DND-41 (cell line): Measurements from ENCODE around the gene EGR4.

Experiments used
- ATAC-seq: fragments of 200-7000 bp; cut with Tn5 transposase; 3 replicates; pipeline ENCODE4 v1.9.1; 2021; ENCODE audit warnings: low read depth; ENCODE audit not compliant: insufficient read depth
- DNase-seq: peaks from one replicate; pipeline ENCODE4 v3.0.0-alpha.2; 2020
- H2AFZ ChIP-seq: 2 replicates; pipeline ENCODE4 v1.6.0; 2012; ENCODE audit warnings: low read depth, low read length
- H3K27ac ChIP-seq: 2 replicates; pipeline ENCODE4 v1.5.1; 2012; ENCODE audit warnings: low read length, inconsistent platforms
- H3K27me3 ChIP-seq: fragments of 200-600 bp; sonication (generic); 2 replicates; pipeline ENCODE4 v1.6.0; 2012; ENCODE audit warnings: low read length, mild to moderate bottlenecking, inconsistent platforms; ENCODE audit not compliant: insufficient read depth, poor library complexity
- H3K36me3 ChIP-seq: 2 replicates; pipeline ENCODE4 v1.5.1; 2012; ENCODE audit warnings: low read length, inconsistent platforms; ENCODE audit not compliant: insufficient read depth
- H3K4me1 ChIP-seq: 2 replicates; pipeline ENCODE4 v1.5.1; 2012; ENCODE audit warnings: mild to moderate bottlenecking, low read length; ENCODE audit not compliant: insufficient read depth
- H3K4me2 ChIP-seq: 2 replicates; pipeline ENCODE4 v1.6.0; 2012; ENCODE audit warnings: mild to moderate bottlenecking, moderate library complexity, low read length, inconsistent platforms; ENCODE audit not compliant: insufficient read depth
- H3K4me3 ChIP-seq, 2 experiments: fragments of 200-600 bp in 1 of 2; shearing (Covaris generic) in 1 of 2; 2 replicates each; pipeline ENCODE4 v1.5.1; 2012 to 2016; ENCODE audit warnings: inconsistent platforms in 2 of 2, low read length in 2 of 2, mild to moderate bottlenecking in 2 of 2, low read depth in 1 of 2, moderate library complexity in 1 of 2
- H3K79me2 ChIP-seq: 2 replicates; pipeline ENCODE4 v1.6.0; 2012; ENCODE audit warnings: low read length, inconsistent platforms; ENCODE audit not compliant: insufficient read depth
- H3K9ac ChIP-seq: 2 replicates; pipeline ENCODE4 v1.6.0; 2012; ENCODE audit warnings: low read depth, mild to moderate bottlenecking, inconsistent platforms, low read length, moderate library complexity
- H3K9me3 ChIP-seq: 2 replicates; pipeline ENCODE4 v1.5.1; 2012; ENCODE audit warnings: low read length, moderate library complexity, mild to moderate bottlenecking, inconsistent platforms; ENCODE audit not compliant: insufficient read depth, severe bottlenecking
- H4K20me1 ChIP-seq: 2 replicates; pipeline ENCODE4 v1.6.0; 2012; ENCODE audit warnings: low read length; ENCODE audit not compliant: insufficient read depth
- EZH2 ChIP-seq: IDR thresholded peaks from 3 replicates; pipeline ENCODE4 v1.6.1; 2012; ENCODE audit warnings: borderline replicate concordance, low read depth, mild to moderate bottlenecking, moderate library complexity, low read length, inconsistent platforms; ENCODE audit not compliant: severe bottlenecking
- TF ChIP-seq, protein P1 (sequence below): IDR thresholded peaks from 2 replicates; pipeline ENCODE4 v1.5.1; 2012; ENCODE audit warnings: borderline replicate concordance, low read length, moderate library complexity, mild to moderate bottlenecking; ENCODE audit not compliant: poor library complexity, severe bottlenecking; ENCODE audit errors: extremely low read depth

EGR4 gene

DNA sequence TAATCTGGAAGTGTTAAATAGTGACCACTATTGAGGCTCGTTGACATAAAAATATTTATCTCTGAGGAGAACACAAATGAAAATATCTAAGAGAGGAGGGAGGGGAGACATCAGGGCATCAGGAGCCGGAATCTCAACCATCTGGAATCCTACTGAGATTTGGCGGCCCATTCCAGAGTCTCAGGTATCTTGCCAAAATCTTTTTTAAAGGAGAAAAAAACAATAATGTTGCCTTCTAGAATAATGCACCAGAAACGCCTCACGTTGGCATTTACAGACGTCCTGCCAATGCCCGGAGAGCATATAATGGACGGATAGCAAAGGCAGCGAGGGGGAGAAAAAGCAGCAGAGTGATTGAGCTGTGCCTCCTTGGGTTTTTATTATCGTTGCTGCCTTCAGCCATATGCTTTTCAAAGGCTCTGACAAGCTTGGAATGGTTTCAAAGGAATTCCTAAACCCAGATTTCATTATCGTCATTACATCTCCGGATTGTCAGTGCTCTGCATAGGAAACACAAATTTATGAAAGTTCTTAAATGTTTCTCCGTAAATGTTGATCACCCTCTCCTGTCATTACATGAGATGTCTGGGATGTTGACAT, 30.9 kb upstream of the EGR4 start:
- H3K36me3 ChIP-seq: no peaks in the 10 kb centered on the region
- peaks cover 6% of the 10 kb centered on the region for H3K27me3 ChIP-seq
- no peak overlapping the region for H2AFZ ChIP-seq
- DNase-seq (no peak), ATAC-seq (no peak)
- no peak overlapping the region for H3K27ac ChIP-seq
- H3K4me3 ChIP-seq: no peak overlapping the region
- H4K20me1 ChIP-seq: no peaks in the 10 kb centered on the region
- no peak overlapping the region for H3K4me2 ChIP-seq
- TF ChIP-seq EZH2: no peak
- TF ChIP-seq, protein P1, sequence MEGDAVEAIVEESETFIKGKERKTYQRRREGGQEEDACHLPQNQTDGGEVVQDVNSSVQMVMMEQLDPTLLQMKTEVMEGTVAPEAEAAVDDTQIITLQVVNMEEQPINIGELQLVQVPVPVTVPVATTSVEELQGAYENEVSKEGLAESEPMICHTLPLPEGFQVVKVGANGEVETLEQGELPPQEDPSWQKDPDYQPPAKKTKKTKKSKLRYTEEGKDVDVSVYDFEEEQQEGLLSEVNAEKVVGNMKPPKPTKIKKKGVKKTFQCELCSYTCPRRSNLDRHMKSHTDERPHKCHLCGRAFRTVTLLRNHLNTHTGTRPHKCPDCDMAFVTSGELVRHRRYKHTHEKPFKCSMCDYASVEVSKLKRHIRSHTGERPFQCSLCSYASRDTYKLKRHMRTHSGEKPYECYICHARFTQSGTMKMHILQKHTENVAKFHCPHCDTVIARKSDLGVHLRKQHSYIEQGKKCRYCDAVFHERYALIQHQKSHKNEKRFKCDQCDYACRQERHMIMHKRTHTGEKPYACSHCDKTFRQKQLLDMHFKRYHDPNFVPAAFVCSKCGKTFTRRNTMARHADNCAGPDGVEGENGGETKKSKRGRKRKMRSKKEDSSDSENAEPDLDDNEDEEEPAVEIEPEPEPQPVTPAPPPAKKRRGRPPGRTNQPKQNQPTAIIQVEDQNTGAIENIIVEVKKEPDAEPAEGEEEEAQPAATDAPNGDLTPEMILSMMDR: no peak
- no peaks in the 10 kb centered on the region for H3K9me3 ChIP-seq
- H3K4me1 ChIP-seq: no peaks in the 10 kb centered on the region
- no peaks in the 10 kb centered on the region for H3K79me2 ChIP-seq
- no peak overlapping the region for H3K9ac ChIP-seq

DNA sequence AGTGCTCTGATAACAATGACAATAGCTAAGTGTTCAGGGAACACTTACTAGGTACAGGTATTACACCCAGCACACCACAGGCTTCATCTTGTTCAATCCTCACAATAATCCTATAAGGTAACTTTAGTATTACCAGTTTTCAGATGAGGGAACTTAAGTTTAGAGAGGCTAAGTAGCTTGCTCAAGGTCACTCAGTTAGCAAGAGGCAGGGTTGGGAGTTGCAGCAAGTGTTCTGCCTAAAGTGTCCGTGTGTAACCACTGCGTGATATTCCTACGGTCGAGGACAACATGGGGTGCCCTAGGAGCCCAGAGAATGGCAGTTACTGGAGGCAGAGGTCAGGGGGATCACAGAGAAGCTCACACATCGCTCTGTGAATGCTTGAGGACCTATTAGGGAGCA, 30.2 kb upstream of the EGR4 start:
- Histone ChIP-seq H3K4me3 (no peak overlapping the region), H3K4me1 (no peaks in the 10 kb centered on the region), H3K9me3 (no peaks in the 10 kb centered on the region), H3K79me2 (no peaks in the 10 kb centered on the region), H3K4me2 (no peak overlapping the region), H3K27ac (no peak overlapping the region), H3K27me3 (peaks cover 6% of the 10 kb centered on the region), H4K20me1 (no peaks in the 10 kb centered on the region), H3K9ac (no peak overlapping the region), H3K36me3 (no peaks in the 10 kb centered on the region), H2AFZ (no peak overlapping the region)
- ATAC-seq: no peak
- TF ChIP-seq EZH2: no peak
- TF ChIP-seq, protein P1: no peak
- DNase-seq: no peak

DNA sequence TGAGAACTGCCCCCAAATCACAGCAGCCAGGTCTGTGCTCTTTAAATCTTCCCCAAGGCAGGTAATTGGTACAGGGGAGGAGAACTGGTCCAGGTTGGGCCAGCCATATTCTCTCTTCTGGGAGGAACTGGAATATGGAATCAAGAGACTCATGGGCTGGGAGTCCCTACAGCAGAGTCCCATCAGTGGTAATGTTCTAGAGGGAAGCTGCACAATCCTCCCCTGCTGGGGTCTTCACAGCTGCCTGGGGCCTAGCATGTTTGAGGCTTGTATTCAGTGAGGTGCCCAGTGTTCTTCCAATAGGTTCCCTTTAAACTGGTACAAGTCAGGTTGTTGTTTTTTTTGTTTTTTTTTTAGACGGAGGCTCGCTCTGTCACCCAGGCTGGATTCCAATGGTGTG, 21.1 kb upstream of the EGR4 start:
- peaks cover 5% of the 10 kb centered on the region for H3K27me3 ChIP-seq
- no peaks in the 10 kb centered on the region for H3K79me2 ChIP-seq
- H3K27ac ChIP-seq: no peak overlapping the region
- H2AFZ ChIP-seq: no peak overlapping the region
- no peaks in the 10 kb centered on the region for H3K4me1 ChIP-seq
- no peak overlapping the region for H3K9ac ChIP-seq
- TF ChIP-seq, protein P1: no peak
- TF ChIP-seq EZH2: no peak
- no peaks in the 10 kb centered on the region for H3K9me3 ChIP-seq
- no peaks in the 10 kb centered on the region for H4K20me1 ChIP-seq
- no peak overlapping the region for H3K4me3 ChIP-seq
- no peak for DNase-seq
- no peaks in the 10 kb centered on the region for H3K36me3 ChIP-seq
- no peak for ATAC-seq
- H3K4me2 ChIP-seq: no peak overlapping the region
